ENCODE results near the gene RPS18. TPM values are rescaled to one million over a fixed set of nuclear protein-coding genes. Genes with fewer than 3 reads are reported as not detected.
"Not testable (repeated sequence)": the region's sequence is repeated elsewhere in the genome, so short reads cannot be mapped to it uniquely, and the experiment has no call there.

Gene RPS18
- 2,187 and 4,134 TPM in 2 replicates for total RNA-seq

DNA sequence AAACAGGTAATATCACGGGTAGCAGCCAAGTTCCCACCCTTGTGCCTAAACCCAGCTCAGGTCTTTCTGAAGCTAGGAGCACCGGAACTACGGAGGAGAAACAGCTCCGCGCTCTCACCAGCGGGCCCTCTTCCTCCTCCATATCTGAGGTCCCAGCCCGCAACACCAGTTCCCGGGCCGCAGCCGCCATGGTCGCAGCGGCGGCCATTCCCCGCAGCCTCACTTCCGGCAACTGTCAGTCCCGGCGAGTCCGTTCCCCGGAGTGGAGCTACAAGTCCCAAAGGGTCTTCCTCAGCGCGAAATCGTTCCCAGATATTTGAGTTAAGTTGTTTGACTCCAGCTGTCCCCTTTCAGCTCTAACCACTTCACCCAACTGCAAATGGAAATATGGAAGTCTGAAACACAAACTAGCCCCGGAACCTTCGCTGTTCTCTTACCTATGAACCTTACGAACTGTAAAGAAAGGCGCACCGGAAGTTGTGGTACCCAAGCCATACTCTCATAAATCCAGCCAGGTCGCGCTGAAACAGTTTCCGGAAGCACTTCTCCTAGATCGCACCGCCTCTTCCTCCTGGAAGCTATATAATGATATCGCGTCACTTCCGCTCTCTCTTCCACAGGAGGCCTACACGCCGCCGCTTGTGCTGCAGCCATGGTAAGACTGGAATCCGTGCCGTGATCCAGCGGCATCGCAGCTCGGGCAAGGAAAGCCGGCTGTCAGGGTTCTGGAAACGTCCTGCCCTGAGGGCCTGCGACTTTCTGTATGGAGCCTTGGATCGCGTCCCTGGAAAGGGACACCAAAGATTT is at the start of gene RPS18, which contains the start of gene VPS52:
RPS18 (plus strand) TSS at position 608 of the 807 bp plus-strand sequence; CDS start at position 653, 45 bp downstream.
VPS52 (minus strand) TSS at position 409 of the 807 bp plus-strand sequence; CDS start at position 208, 201 bp downstream.
- DNase-seq (ENCODE audit: extremely low read depth, low read depth, low spot score) = peak; percentile 99

DNA sequence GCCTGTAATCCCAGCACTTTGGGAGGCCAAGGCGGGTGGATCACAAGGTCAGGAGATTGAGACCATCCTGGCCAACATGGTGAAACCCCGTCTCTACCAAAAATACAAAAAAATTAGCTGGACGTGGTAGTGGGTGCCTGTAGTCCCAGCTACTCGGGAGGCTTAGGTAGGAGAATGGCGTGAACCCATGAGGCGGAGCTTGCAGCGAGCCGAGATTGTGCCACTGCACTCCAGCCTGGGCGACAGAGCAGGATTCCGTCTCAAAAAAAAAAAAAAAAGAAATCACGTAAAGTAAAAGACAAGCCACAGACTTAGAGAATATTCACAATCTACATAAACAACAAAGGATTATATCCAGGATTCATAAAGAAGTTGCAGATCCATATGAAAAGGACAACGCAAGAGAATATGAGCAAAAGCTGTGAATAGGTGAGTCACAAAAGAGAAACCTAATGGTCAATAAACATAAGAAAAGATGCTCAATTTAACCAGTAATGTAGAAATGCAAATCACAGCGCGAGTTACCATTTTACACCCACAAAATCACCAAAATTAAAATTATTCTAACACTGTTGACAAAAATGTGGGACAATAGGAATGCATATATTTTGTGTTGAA is 45.3 kb upstream of the RPS18 start:
- not testable (repeated sequence) for DNase-seq (ENCODE audit: extremely low read depth, low read depth, low spot score)

GRCh38 chr6:33235221-33235634 is 36.6 kb upstream of the RPS18 start:
- DNase-seq (ENCODE audit: extremely low read depth, low read depth, low spot score) = no peak

DNA sequence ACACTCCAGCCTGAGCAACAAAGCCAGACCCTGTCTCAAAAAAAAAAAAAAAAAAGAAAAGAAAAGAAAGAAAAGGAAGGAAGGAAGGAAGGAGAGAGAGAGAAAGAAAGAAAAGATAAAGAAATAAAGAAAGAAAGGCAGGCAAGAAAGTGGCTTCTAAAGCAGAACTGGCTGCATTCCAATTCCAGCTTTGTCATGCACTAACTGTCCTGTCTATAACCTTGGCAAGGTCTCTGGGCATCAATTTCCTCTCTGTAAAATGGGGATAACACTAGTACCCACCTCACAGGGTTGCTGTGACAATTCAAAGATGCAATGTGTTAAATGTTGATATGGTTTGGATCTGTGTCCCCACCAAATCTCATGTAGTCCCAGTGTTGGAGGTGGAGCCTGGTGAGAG is 35.5 kb upstream of the RPS18 start:
- DNase-seq (ENCODE audit: extremely low read depth, low read depth, low spot score) = no peak

- no peak for DNase-seq (ENCODE audit: extremely low read depth, low read depth, low spot score)
These were observed 35.0 kb upstream of the RPS18 start for GRCh38 chr6:33236852-33237251.

GRCh38 chr6:33237741-33238140 is 34.1 kb upstream of the RPS18 start:
- DNase-seq (ENCODE audit: extremely low read depth, low read depth, low spot score) = no peak

DNA sequence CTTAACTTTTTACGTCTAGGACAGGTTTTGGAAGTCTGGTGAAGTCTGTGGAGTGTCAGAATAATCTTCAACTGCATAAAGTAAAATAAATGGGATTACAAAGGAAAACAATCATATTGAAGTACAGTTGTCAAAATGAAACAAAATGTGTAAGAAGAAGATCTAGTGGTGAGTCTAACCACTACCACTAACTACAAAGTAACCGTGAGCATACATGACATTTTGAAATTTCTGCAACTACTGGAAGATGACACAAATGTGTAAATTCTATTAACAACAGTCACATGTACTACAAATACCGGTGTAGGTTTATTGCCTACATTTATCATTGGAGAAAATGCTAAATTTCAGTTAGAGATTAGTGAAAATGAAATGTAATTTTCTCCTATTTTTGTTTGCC is 29.9 kb upstream of the RPS18 start:
- DNase-seq (ENCODE audit: extremely low read depth, low read depth, low spot score) = no peak

GRCh38 chr6:33243476-33243875 is 28.4 kb upstream of the RPS18 start:
- DNase-seq (ENCODE audit: extremely low read depth, low read depth, low spot score) = no peak

DNA sequence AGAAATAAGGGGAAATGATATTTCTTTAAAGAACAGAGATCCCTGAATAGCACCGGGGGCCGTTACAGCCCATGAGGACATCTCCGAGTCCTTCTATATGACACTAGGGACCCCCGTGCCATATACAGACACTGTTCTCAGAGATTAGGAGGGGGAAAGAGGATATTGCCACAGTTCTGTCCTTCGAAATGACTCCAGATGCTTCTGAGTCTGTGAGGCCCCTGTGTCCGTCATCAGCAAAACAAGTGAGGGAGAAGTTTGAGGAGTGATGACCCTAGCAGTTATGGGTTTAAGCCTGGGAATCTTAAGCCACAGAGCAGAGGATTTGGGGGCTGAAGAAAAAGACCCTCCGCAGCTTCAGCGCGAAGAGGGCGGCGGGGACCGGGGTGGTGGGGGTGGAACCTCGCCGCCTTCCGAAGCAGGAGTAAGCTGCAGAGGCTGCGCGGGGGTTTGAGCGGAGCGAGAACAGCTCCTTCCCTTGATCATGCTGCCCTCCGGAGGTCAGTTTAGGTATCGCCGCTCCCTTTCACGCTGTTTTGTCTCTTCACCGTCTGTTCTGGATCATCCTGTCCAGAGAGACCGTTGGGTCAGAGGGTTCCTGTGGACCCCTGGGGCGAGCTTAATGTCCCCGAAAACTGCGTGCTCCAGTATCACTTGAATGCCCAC is 23.8 kb upstream of the RPS18 start:
- peak; percentile 48 for DNase-seq (ENCODE audit: extremely low read depth, low read depth, low spot score)

DNA sequence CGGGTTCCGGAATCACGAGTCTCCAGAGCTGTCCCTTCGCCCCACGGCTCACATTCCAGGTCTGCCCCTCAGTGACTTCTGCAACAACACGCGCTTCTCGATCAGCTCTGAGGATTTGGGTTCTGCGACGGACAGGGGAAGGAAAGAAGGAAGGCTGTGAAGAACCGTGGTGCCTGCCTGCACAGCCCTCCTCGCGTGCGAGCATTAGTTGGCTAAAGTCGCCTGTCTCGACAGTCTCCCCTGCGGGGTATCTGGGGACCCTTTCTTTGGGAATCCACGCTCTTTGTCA is 23.3 kb upstream of the RPS18 start:
- no peak for DNase-seq (ENCODE audit: extremely low read depth, low read depth, low spot score)

- DNase-seq (ENCODE audit: extremely low read depth, low read depth, low spot score) = peak; percentile 97
These were observed 22.7 kb upstream of the RPS18 start for GRCh38 chr6:33248932-33249731.

GRCh38 chr6:33249732-33250630 is 21.9 kb upstream of the RPS18 start:
- no peak for DNase-seq (ENCODE audit: extremely low read depth, low read depth, low spot score)

GRCh38 chr6:33250731-33251130 is 21.1 kb upstream of the RPS18 start:
- no peak for DNase-seq (ENCODE audit: extremely low read depth, low read depth, low spot score)

DNA sequence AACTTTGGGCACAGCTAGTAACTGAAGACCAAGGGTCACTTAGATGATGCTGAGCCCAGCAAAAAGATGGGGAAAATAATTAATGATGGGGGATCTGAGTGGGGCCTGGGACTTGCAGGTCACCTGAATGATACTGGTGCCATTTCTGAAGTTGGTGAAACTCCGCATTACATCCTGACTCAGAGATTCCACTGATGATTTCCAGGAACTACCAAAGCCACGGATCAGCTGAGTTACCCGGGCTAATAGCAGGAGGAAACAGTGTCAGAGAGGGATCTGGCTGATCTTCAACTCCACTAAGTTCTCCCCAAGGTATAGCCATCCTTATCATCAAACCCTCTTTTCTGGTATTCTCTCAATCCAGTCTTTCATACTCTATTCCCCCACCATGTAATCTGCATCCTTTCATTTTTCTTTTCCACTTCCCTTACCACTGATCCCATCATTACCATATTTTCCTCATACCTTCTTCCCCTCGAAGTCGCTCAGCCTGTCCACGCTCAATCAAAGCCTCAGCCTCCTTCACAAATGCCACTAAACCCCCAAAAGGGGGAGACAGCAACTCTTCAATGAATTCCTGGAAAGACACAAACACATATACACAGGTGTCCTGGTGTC is 20.4 kb upstream of the RPS18 start:
- DNase-seq (ENCODE audit: extremely low read depth, low read depth, low spot score) = no peak

DNA sequence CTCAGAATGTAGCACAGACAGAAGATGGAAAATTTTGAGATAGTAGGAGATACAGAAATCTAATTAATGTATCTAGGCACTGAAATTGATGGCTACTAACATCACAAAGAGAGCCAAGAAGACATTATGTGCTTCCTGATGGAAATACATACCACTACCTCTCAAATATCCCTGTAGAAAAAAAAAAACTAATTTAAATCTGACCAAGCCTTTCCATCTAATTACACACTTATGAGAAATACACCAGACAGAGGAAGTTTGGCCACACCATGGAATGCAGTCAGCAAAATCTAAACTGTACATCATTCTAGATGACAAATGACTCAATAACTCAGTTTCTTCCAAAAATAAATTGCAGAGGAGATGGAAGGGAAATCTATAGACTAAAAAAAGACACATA is 19.1 kb upstream of the RPS18 start:
- DNase-seq (ENCODE audit: extremely low read depth, low read depth, low spot score) = no peak

- DNase-seq (ENCODE audit: extremely low read depth, low read depth, low spot score) = no peak
These were observed 17.3 kb upstream of the RPS18 start for GRCh38 chr6:33254591-33254990.

DNA sequence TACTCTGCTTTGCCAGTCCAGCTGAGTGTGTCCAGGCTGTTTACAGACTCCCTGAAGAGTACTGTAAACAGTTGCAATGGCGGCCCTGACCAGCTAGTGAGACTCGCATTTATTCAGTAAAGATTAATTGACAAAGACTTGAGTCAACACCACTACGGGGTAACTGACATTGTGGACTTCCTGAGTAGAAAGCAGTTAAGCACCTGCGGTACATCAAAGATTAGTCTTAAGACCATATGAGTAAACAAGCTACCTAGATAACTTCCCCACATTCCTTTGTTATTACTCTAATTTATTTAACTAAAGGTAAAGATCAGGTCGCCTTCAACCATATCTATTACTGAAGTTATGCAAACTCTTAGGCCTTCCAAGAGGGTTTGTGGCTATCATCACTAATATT is 12.8 kb upstream of the RPS18 start:
- DNase-seq (ENCODE audit: extremely low read depth, low read depth, low spot score) = no peak

- not testable (repeated sequence) for DNase-seq (ENCODE audit: extremely low read depth, low read depth, low spot score)
These were observed 9.4 kb upstream of the RPS18 start for GRCh38 chr6:33262490-33262889.

- no peak for DNase-seq (ENCODE audit: extremely low read depth, low read depth, low spot score)
These were observed 7.9 kb upstream of the RPS18 start for GRCh38 chr6:33264015-33264414.

- no peak for DNase-seq (ENCODE audit: extremely low read depth, low read depth, low spot score)
These were observed 783 bp upstream of the RPS18 start for GRCh38 chr6:33271117-33271467.
